Effector memory CD8-positive, alpha-beta T cell (primary cell): Measurements from ENCODE around the gene VEZF1.

Experiments used
- ATAC-seq: fragments of 150-1000 bp; cut with Tn5 transposase; replicated peaks from 2 replicates; pipeline ENCODE4 v1.10.0; 2021; ENCODE audit warnings: mild to moderate bottlenecking, moderate library complexity
- DNase-seq, 3 experiments: peaks; one replicate each; pipeline ENCODE4 v3.0.0; 2021
- H3K27ac Mint-ChIP-seq, 2 donors: one replicate each; pipeline ENCODE4 v1.8.0; 2022; ENCODE audit warnings: mild to moderate bottlenecking in 2 of 2, mixed read lengths in 2 of 2, moderate library complexity in 2 of 2
- H3K27me3 Mint-ChIP-seq, 2 donors: one replicate each; pipeline ENCODE4 v1.8.0; 2022; ENCODE audit warnings: mixed read lengths in 2 of 2
- H3K36me3 Mint-ChIP-seq: one replicate; pipeline ENCODE4 v1.8.0; 2022; ENCODE audit warnings: mild to moderate bottlenecking, moderate library complexity, mixed read lengths; ENCODE audit not compliant: insufficient read depth
- H3K4me1 Mint-ChIP-seq, 2 donors: one replicate each; pipeline ENCODE4 v1.8.0; 2022; ENCODE audit warnings: low read depth in 2 of 2, mixed read lengths in 2 of 2
- H3K4me3 Mint-ChIP-seq, 2 donors: one replicate each; pipeline ENCODE4 v1.8.0; 2022; ENCODE audit warnings: mild to moderate bottlenecking in 2 of 2, mixed read lengths in 2 of 2, moderate library complexity in 2 of 2
- H3K9me3 Mint-ChIP-seq, 2 donors: one replicate each; pipeline ENCODE4 v1.8.0; 2022; ENCODE audit warnings: mixed read lengths in 2 of 2

VEZF1 gene

GRCh38 chr17:57947369-57947768, 40.7 kb downstream of the VEZF1 start:
- no peak for ATAC-seq
- DNase-seq: no peak
- Mint-ChIP-seq H3K9me3 (no peaks in the 10 kb centered on the region), H3K36me3 (no peaks in the 10 kb centered on the region), H3K4me1 (peaks cover 19 to 31% of the 10 kb centered on the region in 2 donors), H3K27ac (peak overlapping the region in 1 of 2 donors; percentile 54), H3K27me3 (peaks cover 7 to 15% of the 10 kb centered on the region in 2 donors), H3K4me3 (peak overlapping the region; percentile 81 to 90)

GRCh38 chr17:57946798-57947358, 41.2 kb downstream of the VEZF1 start:
- Mint-ChIP-seq H3K4me1 (peaks cover 19 to 31% of the 10 kb centered on the region in 2 donors), H3K9me3 (no peaks in the 10 kb centered on the region), H3K4me3 (peak overlapping the region; percentile 81 to 90), H3K27me3 (peaks cover 7 to 16% of the 10 kb centered on the region in 2 donors), H3K27ac (peak overlapping the region; percentile 2 to 54), H3K36me3 (no peaks in the 10 kb centered on the region)
- DNase-seq: peak in 1 of 3 experiments; percentile 13
- ATAC-seq: peak; percentile 92

- DNase-seq (no peak), ATAC-seq (peak; percentile 41)
- Mint-ChIP-seq H3K27me3 (peaks cover 13 to 23% of the 10 kb centered on the region in 2 donors), H3K36me3 (no peaks in the 10 kb centered on the region), H3K4me3 (peak overlapping the region; percentile 81 to 90), H3K4me1 (peaks cover 19 to 35% of the 10 kb centered on the region in 2 donors), H3K27ac (peak overlapping the region; percentile 2 to 54), H3K9me3 (no peaks in the 10 kb centered on the region)
These were observed 41.9 kb downstream of the VEZF1 start for GRCh38 chr17:57945996-57946797.

GRCh38 chr17:57944908-57945307, 43.1 kb downstream of the VEZF1 start:
- H3K4me3 Mint-ChIP-seq: no peak overlapping the region
- peaks cover 15 to 30% of the 10 kb centered on the region in 2 donors for H3K4me1 Mint-ChIP-seq
- no peaks in the 10 kb centered on the region for H3K36me3 Mint-ChIP-seq
- no peaks in the 10 kb centered on the region for H3K9me3 Mint-ChIP-seq
- DNase-seq (no peak), ATAC-seq (no peak)
- peaks cover 26 to 34% of the 10 kb centered on the region in 2 donors for H3K27me3 Mint-ChIP-seq
- no peak overlapping the region for H3K27ac Mint-ChIP-seq

- ATAC-seq (no peak), DNase-seq (no peak)
- Mint-ChIP-seq H3K36me3 (no peaks in the 10 kb centered on the region), H3K27ac (no peak overlapping the region), H3K4me3 (no peak overlapping the region), H3K27me3 (peaks cover 35 to 40% of the 10 kb centered on the region in 2 donors), H3K9me3 (no peaks in the 10 kb centered on the region), H3K4me1 (peaks cover 14 to 24% of the 10 kb centered on the region in 2 donors)
These were observed 44.4 kb downstream of the VEZF1 start for GRCh38 chr17:57943645-57944044.

GRCh38 chr17:57943140-57943539, 44.9 kb downstream of the VEZF1 start:
- DNase-seq (no peak), ATAC-seq (no peak)
- peaks cover 10 to 20% of the 10 kb centered on the region in 2 donors for H3K4me1 Mint-ChIP-seq

GRCh38 chr17:57941384-57942370, 46.4 kb downstream of the VEZF1 start:
- DNase-seq: no peak
- peaks cover 45 to 47% of the 10 kb centered on the region in 2 donors for H3K27me3 Mint-ChIP-seq
- H3K4me1 Mint-ChIP-seq: peaks cover 7 to 13% of the 10 kb centered on the region in 2 donors
- H3K36me3 Mint-ChIP-seq: no peaks in the 10 kb centered on the region
- no peaks in the 10 kb centered on the region for H3K9me3 Mint-ChIP-seq
- no peak for ATAC-seq
- H3K27ac Mint-ChIP-seq: no peak overlapping the region
- H3K4me3 Mint-ChIP-seq: no peak overlapping the region

More at GRCh38 chr17:57943140-57943539, 44.9 kb downstream of the VEZF1 start:
- H3K9me3 Mint-ChIP-seq: no peaks in the 10 kb centered on the region
- no peak overlapping the region for H3K4me3 Mint-ChIP-seq
- H3K27ac Mint-ChIP-seq: no peak overlapping the region
- no peaks in the 10 kb centered on the region for H3K36me3 Mint-ChIP-seq
- H3K27me3 Mint-ChIP-seq: peaks cover 41 to 44% of the 10 kb centered on the region in 2 donors

- no peak for DNase-seq
- ATAC-seq: no peak
- Mint-ChIP-seq H3K36me3 (no peaks in the 10 kb centered on the region), H3K27ac (no peak overlapping the region), H3K4me3 (no peak overlapping the region), H3K4me1 (peaks cover 6 to 11% of the 10 kb centered on the region in 2 donors), H3K9me3 (no peaks in the 10 kb centered on the region), H3K27me3 (peaks cover 45 to 47% of the 10 kb centered on the region in 2 donors)
These were observed 47.3 kb downstream of the VEZF1 start for GRCh38 chr17:57940653-57941329.

- ATAC-seq: no peak
- Mint-ChIP-seq H3K4me1 (peaks cover 6 to 11% of the 10 kb centered on the region in 2 donors), H3K27me3 (peaks cover 45 to 47% of the 10 kb centered on the region in 2 donors), H3K9me3 (no peaks in the 10 kb centered on the region), H3K36me3 (no peaks in the 10 kb centered on the region), H3K27ac (no peak overlapping the region), H3K4me3 (no peak overlapping the region)
- DNase-seq: no peak
These were observed 47.8 kb downstream of the VEZF1 start for GRCh38 chr17:57940231-57940630.

GRCh38 chr17:57939797-57940196, 48.3 kb downstream of the VEZF1 start:
- Mint-ChIP-seq H3K36me3 (no peaks in the 10 kb centered on the region), H3K4me1 (peaks cover 6 to 11% of the 10 kb centered on the region in 2 donors), H3K4me3 (no peak overlapping the region), H3K27me3 (peaks cover 45 to 46% of the 10 kb centered on the region in 2 donors), H3K9me3 (no peaks in the 10 kb centered on the region), H3K27ac (no peak overlapping the region)
- DNase-seq (no peak), ATAC-seq (peak; percentile 69)

GRCh38 chr17:57938061-57938502, 50.0 kb downstream of the VEZF1 start:
- peaks cover 6 to 11% of the 10 kb centered on the region in 2 donors for H3K4me1 Mint-ChIP-seq
- DNase-seq (no peak), ATAC-seq (no peak)
- no peaks in the 10 kb centered on the region for H3K36me3 Mint-ChIP-seq
- peaks cover 34 to 41% of the 10 kb centered on the region in 2 donors for H3K27me3 Mint-ChIP-seq
- H3K4me3 Mint-ChIP-seq: no peak overlapping the region
- peak overlapping the region in 1 of 2 donors; percentile 42 for H3K27ac Mint-ChIP-seq
- H3K9me3 Mint-ChIP-seq: no peaks in the 10 kb centered on the region

- Mint-ChIP-seq H3K4me1 (peaks cover 6 to 11% of the 10 kb centered on the region in 2 donors), H3K4me3 (no peak overlapping the region)
- no peak for ATAC-seq
These were observed 50.6 kb downstream of the VEZF1 start for GRCh38 chr17:57937492-57937891.

More at GRCh38 chr17:57937492-57937891, 50.6 kb downstream of the VEZF1 start:
- no peak for DNase-seq
- peaks cover 32 to 38% of the 10 kb centered on the region in 2 donors for H3K27me3 Mint-ChIP-seq
- H3K9me3 Mint-ChIP-seq: no peaks in the 10 kb centered on the region
- H3K27ac Mint-ChIP-seq: no peak overlapping the region
- H3K36me3 Mint-ChIP-seq: no peaks in the 10 kb centered on the region
